ENCODE results near the gene FER. TPM values are rescaled to one million over a fixed set of nuclear protein-coding genes. Genes with fewer than 3 reads are reported as not detected.

The FER gene
- polyA plus RNA-seq, 1 experiment, result 19.0 TPM

GRCh38 chr5:108727236-108727650, 20.5 kb upstream of the FER start:
- CTCF ChIA-PET, result interaction anchor here (0.6 to 1.7 kb wide), 3 partner anchors 21 to 618 kb away, joined by 3 to 6 read pairs (median 5); partner anchors contain the start of gene FER
- Histone ChIP-seq H3K4me3 (ENCODE audit: low read depth, low read length) (peak overlapping the region; percentile 81), H3K27ac (ENCODE audit: low read depth, low read length) (peak overlapping the region; percentile 92), H3K27me3 (ENCODE audit: control insufficient read depth, insufficient read depth, low read length) (no peaks in the 10 kb centered on the region), H3K9me3 (ENCODE audit: control insufficient read depth, insufficient read depth, low read length) (no peaks in the 10 kb centered on the region)
- no peak for DNase-seq (ENCODE audit: low read depth, low spot score)
- POLR2A ChIA-PET, result interaction anchor here (0.5 to 1.9 kb wide), 4 partner anchors 21 to 683 kb away, joined by 3 to 28 read pairs (median 6); partner anchors contain the start of genes FER and PJA2
- TF ChIP-seq, protein P1, sequence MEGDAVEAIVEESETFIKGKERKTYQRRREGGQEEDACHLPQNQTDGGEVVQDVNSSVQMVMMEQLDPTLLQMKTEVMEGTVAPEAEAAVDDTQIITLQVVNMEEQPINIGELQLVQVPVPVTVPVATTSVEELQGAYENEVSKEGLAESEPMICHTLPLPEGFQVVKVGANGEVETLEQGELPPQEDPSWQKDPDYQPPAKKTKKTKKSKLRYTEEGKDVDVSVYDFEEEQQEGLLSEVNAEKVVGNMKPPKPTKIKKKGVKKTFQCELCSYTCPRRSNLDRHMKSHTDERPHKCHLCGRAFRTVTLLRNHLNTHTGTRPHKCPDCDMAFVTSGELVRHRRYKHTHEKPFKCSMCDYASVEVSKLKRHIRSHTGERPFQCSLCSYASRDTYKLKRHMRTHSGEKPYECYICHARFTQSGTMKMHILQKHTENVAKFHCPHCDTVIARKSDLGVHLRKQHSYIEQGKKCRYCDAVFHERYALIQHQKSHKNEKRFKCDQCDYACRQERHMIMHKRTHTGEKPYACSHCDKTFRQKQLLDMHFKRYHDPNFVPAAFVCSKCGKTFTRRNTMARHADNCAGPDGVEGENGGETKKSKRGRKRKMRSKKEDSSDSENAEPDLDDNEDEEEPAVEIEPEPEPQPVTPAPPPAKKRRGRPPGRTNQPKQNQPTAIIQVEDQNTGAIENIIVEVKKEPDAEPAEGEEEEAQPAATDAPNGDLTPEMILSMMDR (IDR thresholded peaks at IDR 0.05; ENCODE audit: low read depth, low read length), result no peak

GRCh38 chr5:108727651-108728565, 19.8 kb upstream of the FER start:
- Histone ChIP-seq H3K27ac (ENCODE audit: low read depth, low read length) (peak overlapping the region; percentile 92), H3K4me3 (ENCODE audit: low read depth, low read length) (peak overlapping the region; percentile 81), H3K27me3 (ENCODE audit: control insufficient read depth, insufficient read depth, low read length) (no peaks in the 10 kb centered on the region), H3K9me3 (ENCODE audit: control insufficient read depth, insufficient read depth, low read length) (no peaks in the 10 kb centered on the region)
- POLR2A ChIA-PET, result interaction anchor here (0.5 to 1.9 kb wide), 4 partner anchors 20 to 682 kb away, joined by 4 to 28 read pairs (median 6); partner anchors contain the start of genes FER and PJA2
- TF ChIP-seq, protein P1 (IDR thresholded peaks at IDR 0.05; ENCODE audit: low read depth, low read length), result no peak
- DNase-seq (ENCODE audit: low read depth, low spot score), result peak; percentile 70
- CTCF ChIA-PET, result interaction anchor here (0.6 to 1.8 kb wide), 5 partner anchors 20 to 617 kb away, joined by 3 to 9 read pairs (median 5); partner anchors contain the start of gene FER

DNA sequence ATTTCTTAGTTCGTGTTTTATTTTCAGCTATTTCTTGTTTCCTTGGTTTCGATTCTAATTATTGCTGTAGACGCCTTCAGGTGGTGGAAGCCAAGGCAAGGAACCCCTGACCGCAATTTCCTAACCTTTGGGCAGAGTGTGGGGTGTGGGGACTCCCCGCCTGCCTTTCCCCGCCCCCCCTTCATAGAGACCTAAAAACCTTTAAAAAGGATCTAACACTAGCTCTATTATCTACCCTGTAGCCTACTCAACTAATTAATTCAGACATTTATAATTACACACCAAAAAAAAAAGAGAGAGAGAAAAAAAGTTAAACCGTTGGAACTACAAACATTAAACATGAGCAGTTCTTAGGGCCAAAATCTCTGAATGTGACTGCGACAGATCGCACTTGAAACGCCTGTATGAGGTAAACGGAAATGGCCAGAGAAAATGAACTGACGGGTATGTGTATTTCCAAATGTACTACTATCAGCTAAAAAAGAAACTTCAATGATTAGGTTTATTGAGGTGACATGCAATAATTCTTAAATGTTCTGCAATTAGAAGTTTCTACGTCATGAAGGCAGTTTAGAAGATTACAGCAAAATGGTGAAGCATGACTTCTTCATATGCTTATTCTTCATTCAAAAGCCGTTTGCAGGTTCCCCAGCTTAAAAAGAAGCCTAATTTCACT, 19.0 kb upstream of the FER start:
- Histone ChIP-seq H3K27me3 (ENCODE audit: control insufficient read depth, insufficient read depth, low read length) (no peaks in the 10 kb centered on the region), H3K9me3 (ENCODE audit: control insufficient read depth, insufficient read depth, low read length) (no peaks in the 10 kb centered on the region), H3K4me3 (ENCODE audit: low read depth, low read length) (peak overlapping the region; percentile 81), H3K27ac (ENCODE audit: low read depth, low read length) (no peak overlapping the region)
- DNase-seq (ENCODE audit: low read depth, low spot score), result no peak
- ChIA-PET CTCF (interaction anchor here (0.6 to 1.8 kb wide), 3 partner anchors 47 to 207 kb away, joined by 3 to 9 read pairs (median 6); no protein-coding TSS in a partner anchor), POLR2A (interaction anchor here (0.6 to 1.9 kb wide), 3 partner anchors 20 to 81 kb away, joined by 3 to 28 read pairs (median 4); partner anchors contain the start of gene FER)
- TF ChIP-seq, protein P1 (IDR thresholded peaks at IDR 0.05; ENCODE audit: low read depth, low read length), result no peak

- TF ChIP-seq, protein P1 (IDR thresholded peaks at IDR 0.05; ENCODE audit: low read depth, low read length), result no peak
- no peak for DNase-seq (ENCODE audit: low read depth, low spot score)
- CTCF ChIA-PET, result interaction anchor here (1.8 kb wide), 1 partner anchor 207 kb away, joined by 9 read pairs; no protein-coding TSS in a partner anchor
- Histone ChIP-seq H3K27me3 (ENCODE audit: control insufficient read depth, insufficient read depth, low read length) (no peaks in the 10 kb centered on the region), H3K27ac (ENCODE audit: low read depth, low read length) (no peak overlapping the region), H3K9me3 (ENCODE audit: control insufficient read depth, insufficient read depth, low read length) (no peaks in the 10 kb centered on the region), H3K4me3 (ENCODE audit: low read depth, low read length) (no peak overlapping the region)
- POLR2A ChIA-PET, result interaction anchor here (0.6 to 1.9 kb wide), 3 partner anchors 19 to 81 kb away, joined by 3 to 28 read pairs (median 4); partner anchors contain the start of gene FER
These were observed 18.5 kb upstream of the FER start for GRCh38 chr5:108729242-108729615.

Measured in AG04450 (cell line).